CD14-positive monocyte (primary cell): ENCODE measurements around the gene NUP42. TPM values are rescaled to one million over a fixed set of nuclear protein-coding genes. Genes with fewer than 3 reads are reported as not detected.

ENCODE experiments used
- DNase-seq, 3 donors: peaks; one replicate each; pipeline ENCODE4 v3.0.0-alpha.2; 2011 to 2022
- H2AFZ ChIP-seq: 2 replicates; pipeline ENCODE4 v1.6.0; 2012; ENCODE audit warnings: mild to moderate bottlenecking, low read depth, low read length, inconsistent platforms; ENCODE audit not compliant: insufficient read depth, poor library complexity, severe bottlenecking
- H3K27ac ChIP-seq, 2 donors: 1 replicate in 1 of 2; 2 replicates in 1 of 2; pipeline ENCODE4 v1.5.1; 2012 to 2013; ENCODE audit warnings: low read length in 2 of 2, control low read depth in 1 of 2, inconsistent platforms in 1 of 2, low read depth in 1 of 2, mild to moderate bottlenecking in 1 of 2
- H3K27me3 ChIP-seq, 2 donors: one replicate each; pipeline versions ENCODE4 v1.6.0 to v1.6.1; 2011 to 2013; ENCODE audit warnings: low read length in 2 of 2; ENCODE audit not compliant: control insufficient read depth in 2 of 2, insufficient read depth in 2 of 2
- H3K36me3 ChIP-seq, 2 donors: replicated peaks in 1 of 2; 1 replicate in 1 of 2; 2 replicates in 1 of 2; pipeline versions ENCODE4 v1.5.1 to v1.6.1; 2012 to 2013; ENCODE audit warnings: low read length in 2 of 2, control low read depth in 1 of 2, inconsistent platforms in 1 of 2, mild to moderate bottlenecking in 1 of 2; ENCODE audit not compliant: insufficient read depth in 2 of 2, control insufficient read depth in 1 of 2
- H3K4me1 ChIP-seq, 2 donors: 1 replicate in 1 of 2; 2 replicates in 1 of 2; pipeline versions ENCODE4 v1.5.1 to v1.6.1; 2012 to 2013; ENCODE audit warnings: low read length in 2 of 2, control low read depth in 1 of 2, inconsistent platforms in 1 of 2, mild to moderate bottlenecking in 1 of 2, moderate library complexity in 1 of 2; ENCODE audit not compliant: insufficient read depth in 2 of 2, control insufficient read depth in 1 of 2
- H3K4me2 ChIP-seq: replicated peaks from 2 replicates; pipeline ENCODE3; 2012; ENCODE audit warnings: low read length, moderate library complexity, mild to moderate bottlenecking; ENCODE audit not compliant: poor library complexity, severe bottlenecking; ENCODE audit errors: extremely low read depth
- H3K4me3 ChIP-seq, 3 experiments: fragments of 200-600 bp in 1 of 3; sonication (generic) in 1 of 3; replicated peaks in 1 of 3; 1 replicate in 2 of 3; 2 replicates in 1 of 3; pipeline ENCODE4 v1.5.1; 2011 to 2013; ENCODE audit warnings: low read length in 3 of 3, mild to moderate bottlenecking in 3 of 3, control low read depth in 2 of 3, low read depth in 2 of 3, inconsistent platforms in 1 of 3, moderate library complexity in 1 of 3
- H3K79me2 ChIP-seq: 2 replicates; pipeline ENCODE4 v1.6.0; 2012; ENCODE audit warnings: mild to moderate bottlenecking, control low read depth, inconsistent platforms, low read length, moderate library complexity; ENCODE audit not compliant: insufficient read depth
- H3K9ac ChIP-seq: 2 replicates; pipeline ENCODE4 v1.6.0; 2017; ENCODE audit warnings: low read length, mild to moderate bottlenecking; ENCODE audit not compliant: insufficient read depth, poor library complexity, severe bottlenecking
- H3K9me3 ChIP-seq, 2 donors: replicated peaks in 1 of 2; 1 replicate in 1 of 2; 2 replicates in 1 of 2; pipeline versions ENCODE4 v1.5.1 to v1.6.1; 2012 to 2013; ENCODE audit warnings: low read length in 2 of 2, control low read depth in 1 of 2; ENCODE audit not compliant: control insufficient read depth in 1 of 2, insufficient read depth in 1 of 2
- H4K20me1 ChIP-seq: 2 replicates; pipeline ENCODE4 v1.6.0; 2012; ENCODE audit warnings: mild to moderate bottlenecking, low read length, control low read depth, moderate library complexity; ENCODE audit not compliant: insufficient read depth
- H3K27ac Mint-ChIP-seq, 7 donors: one replicate each; pipeline ENCODE4 v1.8.0; 2020; ENCODE audit warnings: mild to moderate bottlenecking in 7 of 7, mixed read lengths in 7 of 7, moderate library complexity in 6 of 7, inconsistent platforms in 2 of 7
- H3K27me3 Mint-ChIP-seq, 3 donors: one replicate each; pipeline ENCODE4 v1.8.0; 2021 to 2022; ENCODE audit warnings: low read depth in 3 of 3, mild to moderate bottlenecking in 3 of 3, mixed read lengths in 3 of 3, moderate library complexity in 3 of 3, inconsistent platforms in 1 of 3
- H3K36me3 Mint-ChIP-seq, 2 donors: one replicate each; pipeline ENCODE4 v1.8.0; 2020; ENCODE audit warnings: mixed read lengths in 2 of 2, inconsistent platforms in 1 of 2, mild to moderate bottlenecking in 1 of 2
- H3K4me1 Mint-ChIP-seq: one replicate; pipeline ENCODE4 v1.8.0; 2020; ENCODE audit warnings: mild to moderate bottlenecking, mixed read lengths
- H3K4me3 Mint-ChIP-seq, 2 donors: one replicate each; pipeline ENCODE4 v1.8.0; 2020; ENCODE audit warnings: mild to moderate bottlenecking in 2 of 2, mixed read lengths in 2 of 2, moderate library complexity in 1 of 2
- H3K9me3 Mint-ChIP-seq, 7 donors: one replicate each; pipeline ENCODE4 v1.8.0; 2020 to 2022; ENCODE audit warnings: mixed read lengths in 7 of 7, mild to moderate bottlenecking in 6 of 7, moderate library complexity in 6 of 7, inconsistent platforms in 2 of 7
- WGBS: methylation state at CpG from one replicate; pipeline ENCODE4 v1.1.5; 2013; ENCODE audit warnings: missing lambda C conversion rate; ENCODE audit not compliant: insufficient coverage; 5-methylcytosine and 5-hydroxymethylcytosine counted together
- intact Hi-C, 2 donors: fragments of 100-400 bp; cut with micrococcal nuclease; formaldehyde crosslinking; loops; one replicate each; pipeline versions ENCODE4 v1.15.0 to v1.15.1; 2023
- polyA plus RNA-seq, 3 donors: library from polyadenylated mRNA; depleted of rRNA in 1 of 3; unstranded in 2 of 3; stranded (reverse) in 1 of 3; fragments of 300-500 nt in 2 of 3; fragments of >200 nt in 1 of 3; fragmentation: Illumina TruSeq in 2 of 3; gene quantifications; 1 replicate in 2 of 3; 2 replicates in 1 of 3; pipeline ENCODE4 v1.2.3, GENCODE V29; 2012 to 2021
- TF ChIP-seq, protein P1 (sequence below): fragments of 200-600 bp; IDR thresholded peaks from one replicate; pipeline ENCODE4 v1.8.0; 2022; ENCODE audit warnings: antibody characterized with exemption, mild to moderate bottlenecking

NUP42 gene
- polyA plus RNA-seq, 3 donors = 26.3 to 54.6 (median 28.5) TPM

DNA sequence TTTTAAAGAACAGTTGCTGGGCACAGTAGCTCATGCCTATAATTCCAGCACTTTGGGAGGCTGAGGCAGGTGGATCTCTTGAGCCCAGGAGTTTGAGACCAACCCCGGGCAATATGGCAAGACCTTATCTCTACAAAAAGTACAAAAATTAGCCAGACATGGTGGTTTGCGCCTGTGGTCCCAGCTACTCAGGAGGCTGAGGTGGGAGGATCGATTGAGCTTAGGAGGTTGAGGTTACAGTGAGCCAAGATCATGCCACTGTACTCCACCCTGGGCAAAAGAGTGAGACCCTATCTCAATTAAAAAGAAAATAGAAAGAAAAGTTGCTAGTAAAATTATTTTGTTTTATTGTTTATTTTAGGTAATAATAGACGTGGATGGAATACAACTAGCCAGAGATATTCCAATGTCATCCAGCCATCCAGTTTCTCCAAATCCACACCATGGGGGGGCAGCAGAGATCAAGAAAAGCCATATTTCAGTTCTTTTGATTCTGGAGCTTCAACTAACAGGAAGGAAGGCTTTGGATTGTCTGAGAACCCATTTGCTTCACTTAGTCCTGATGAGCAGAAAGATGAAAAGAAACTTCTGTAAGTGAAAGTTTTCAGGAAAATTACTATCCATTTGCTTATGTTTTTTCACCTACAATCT, 3.0 kb downstream of the NUP42 start:
- Histone ChIP-seq H2AFZ (no peak overlapping the region), H4K20me1 (peaks cover 17% of the 10 kb centered on the region), H3K4me3 (no peak overlapping the region), H3K36me3 (peaks cover 36 to 44% of the 10 kb centered on the region in 2 donors), H3K27ac (peak overlapping the region in 1 of 2 donors; percentile 7), H3K27me3 (no peaks in the 10 kb centered on the region), H3K4me2 (no peak overlapping the region), H3K4me1 (peaks cover 21 to 35% of the 10 kb centered on the region in 2 donors), H3K79me2 (peaks cover 74% of the 10 kb centered on the region), H3K9ac (no peak overlapping the region), H3K9me3 (no peaks in the 10 kb centered on the region)
- 100% methylated on average over 1 of the region's 4 CpGs for WGBS
- intact Hi-C loops = loop anchor here (5.0 to 10.0 kb wide), 5 partner anchors 60 to 347 kb away; partner anchors contain the start of genes GPNMB (in 1 of the 2), IGF2BP3 (in 1 of the 2), KLHL7 (in 1 of the 2) and TRA2A (in 1 of the 2)
- Mint-ChIP-seq H3K27ac (peak overlapping the region in 1 of 7 donors; percentile 62), H3K4me3 (no peak overlapping the region), H3K27me3 (no peaks in the 10 kb centered on the region), H3K4me1 (peaks cover 28% of the 10 kb centered on the region), H3K36me3 (peaks cover 26 to 33% of the 10 kb centered on the region in 2 donors), H3K9me3 (peaks cover 0 to 4% (median 0%) of the 10 kb centered on the region in 7 donors)
- peak; percentile 41 to 55 (median 54) for DNase-seq
- TF ChIP-seq, protein P1, sequence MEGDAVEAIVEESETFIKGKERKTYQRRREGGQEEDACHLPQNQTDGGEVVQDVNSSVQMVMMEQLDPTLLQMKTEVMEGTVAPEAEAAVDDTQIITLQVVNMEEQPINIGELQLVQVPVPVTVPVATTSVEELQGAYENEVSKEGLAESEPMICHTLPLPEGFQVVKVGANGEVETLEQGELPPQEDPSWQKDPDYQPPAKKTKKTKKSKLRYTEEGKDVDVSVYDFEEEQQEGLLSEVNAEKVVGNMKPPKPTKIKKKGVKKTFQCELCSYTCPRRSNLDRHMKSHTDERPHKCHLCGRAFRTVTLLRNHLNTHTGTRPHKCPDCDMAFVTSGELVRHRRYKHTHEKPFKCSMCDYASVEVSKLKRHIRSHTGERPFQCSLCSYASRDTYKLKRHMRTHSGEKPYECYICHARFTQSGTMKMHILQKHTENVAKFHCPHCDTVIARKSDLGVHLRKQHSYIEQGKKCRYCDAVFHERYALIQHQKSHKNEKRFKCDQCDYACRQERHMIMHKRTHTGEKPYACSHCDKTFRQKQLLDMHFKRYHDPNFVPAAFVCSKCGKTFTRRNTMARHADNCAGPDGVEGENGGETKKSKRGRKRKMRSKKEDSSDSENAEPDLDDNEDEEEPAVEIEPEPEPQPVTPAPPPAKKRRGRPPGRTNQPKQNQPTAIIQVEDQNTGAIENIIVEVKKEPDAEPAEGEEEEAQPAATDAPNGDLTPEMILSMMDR = peak; percentile 79

DNA sequence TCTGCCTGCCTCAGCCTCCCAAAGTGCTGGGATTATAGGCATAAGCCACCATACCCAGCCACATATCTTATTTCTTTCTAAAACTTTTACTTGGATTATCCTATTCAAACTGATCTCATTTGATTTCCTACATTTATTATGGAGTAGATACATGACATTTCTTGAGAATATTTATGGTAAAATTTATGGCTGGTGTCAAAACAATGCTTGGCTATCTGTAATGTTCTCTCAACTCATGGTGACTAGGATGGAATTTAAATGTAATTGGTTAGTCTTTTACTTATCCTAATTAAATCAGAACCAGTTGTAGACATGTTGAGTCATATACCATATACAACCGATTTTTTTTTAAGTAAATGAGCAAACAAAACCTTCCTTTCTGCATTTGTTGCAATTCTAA, 4.1 kb downstream of the NUP42 start:
- H3K36me3 Mint-ChIP-seq = peaks cover 30 to 36% of the 10 kb centered on the region in 2 donors
- H3K9me3 Mint-ChIP-seq = peaks cover 0 to 4% (median 0%) of the 10 kb centered on the region in 7 donors
- no peak overlapping the region for H3K27ac Mint-ChIP-seq
- peaks cover 48 to 53% of the 10 kb centered on the region in 2 donors for H3K36me3 ChIP-seq
- peaks cover 84% of the 10 kb centered on the region for H3K79me2 ChIP-seq
- H4K20me1 ChIP-seq = peaks cover 24% of the 10 kb centered on the region
- H3K4me1 ChIP-seq = peaks cover 19 to 31% of the 10 kb centered on the region in 2 donors
- H3K27me3 ChIP-seq = no peaks in the 10 kb centered on the region
- H3K4me1 Mint-ChIP-seq = peaks cover 24% of the 10 kb centered on the region
- H3K27ac ChIP-seq = no peak overlapping the region
- TF ChIP-seq, protein P1 = no peak
- WGBS = no CpG with 5 or more reads among the region's 1 CpG
- no peak overlapping the region for H3K4me2 ChIP-seq
- H3K4me3 Mint-ChIP-seq = no peak overlapping the region
- no peak for DNase-seq
- no peak overlapping the region for H3K9ac ChIP-seq
- intact Hi-C loops = loop anchor here (5.0 to 10.0 kb wide), 2 partner anchors 59 to 76 kb away; partner anchors contain the start of gene GPNMB (in 1 of the 2)
- H3K4me3 ChIP-seq = no peak overlapping the region
- peaks cover 0 to 1% (median 0%) of the 10 kb centered on the region in 3 donors for H3K27me3 Mint-ChIP-seq
- no peaks in the 10 kb centered on the region for H3K9me3 ChIP-seq
- no peak overlapping the region for H2AFZ ChIP-seq
